Epidermal melanocyte (primary cell): ENCODE measurements around the gene MCF2L.

Experiments used
- DNase-seq: peaks from one replicate; pipeline ENCODE4 v3.0.0; 2011; ENCODE audit warnings: low spot score; ENCODE audit not compliant: insufficient read length

MCF2L gene

GRCh38 chr13:112997188-112998130 is 28.4 kb downstream of the MCF2L start:
- no peak for DNase-seq

- no peak for DNase-seq
Observed at GRCh38 chr13:112998521-112999280, 29.7 kb downstream of the MCF2L start.

- DNase-seq, result no peak
Observed at GRCh38 chr13:112999414-113000177, 30.6 kb downstream of the MCF2L start.

GRCh38 chr13:113000575-113000974 is 31.6 kb downstream of the MCF2L start:
- DNase-seq, result no peak

GRCh38 chr13:113001241-113002140 is 32.5 kb downstream of the MCF2L start:
- DNase-seq, result no peak

GRCh38 chr13:113002206-113002912 is 33.3 kb downstream of the MCF2L start:
- no peak for DNase-seq

- no peak for DNase-seq
Observed at GRCh38 chr13:113002913-113003290, 33.9 kb downstream of the MCF2L start.

GRCh38 chr13:113004126-113004525 is 35.1 kb downstream of the MCF2L start:
- no peak for DNase-seq

GRCh38 chr13:113005076-113005865 is 36.3 kb downstream of the MCF2L start:
- DNase-seq, result no peak

- no peak for DNase-seq
Observed at GRCh38 chr13:113005997-113006396, 37.0 kb downstream of the MCF2L start.

GRCh38 chr13:113006660-113007059 is 37.6 kb downstream of the MCF2L start:
- DNase-seq, result no peak

- DNase-seq, result no peak
Observed at GRCh38 chr13:113008851-113009250, 39.8 kb downstream of the MCF2L start.

- DNase-seq, result no peak
Observed at GRCh38 chr13:113009743-113010509, 40.9 kb downstream of the MCF2L start.

GRCh38 chr13:113010510-113010865 is 41.5 kb downstream of the MCF2L start:
- no peak for DNase-seq

GRCh38 chr13:113013303-113013702 is 44.3 kb downstream of the MCF2L start:
- no peak for DNase-seq

GRCh38 chr13:113013878-113014751 is 45.1 kb downstream of the MCF2L start:
- DNase-seq, result no peak
